ENCODE data around the gene PGAM2.

The PGAM2 gene

GRCh38 chr7:44064791-44065430 is 456 bp downstream of the PGAM2 start:
- no peak for DNase-seq (ENCODE audit: low read depth)
- TF ChIP-seq CTCF (conservative IDR thresholded peaks at IDR 0.05; ENCODE audit: control insufficient read depth, insufficient read depth, low read depth, low read length) = no peak
- H3K4me3 ChIP-seq (ENCODE audit: control insufficient read depth, low read depth, low read length) = no peak overlapping the region

- no peak for TF ChIP-seq CTCF (conservative IDR thresholded peaks at IDR 0.05; ENCODE audit: control insufficient read depth, insufficient read depth, low read depth, low read length)
- H3K4me3 ChIP-seq (ENCODE audit: control insufficient read depth, low read depth, low read length) = no peak overlapping the region
- no peak for DNase-seq (ENCODE audit: low read depth)
Measured at GRCh38 chr7:44063894-44064651, 1.3 kb downstream of the PGAM2 start.

GRCh38 chr7:44063547-44063893 is 1.8 kb downstream of the PGAM2 start:
- no peak overlapping the region for H3K4me3 ChIP-seq (ENCODE audit: control insufficient read depth, low read depth, low read length)
- no peak for DNase-seq (ENCODE audit: low read depth)
- TF ChIP-seq CTCF (conservative IDR thresholded peaks at IDR 0.05; ENCODE audit: control insufficient read depth, insufficient read depth, low read depth, low read length) = no peak

GRCh38 chr7:44062903-44063295 is 2.5 kb downstream of the PGAM2 start:
- no peak overlapping the region for H3K4me3 ChIP-seq (ENCODE audit: control insufficient read depth, low read depth, low read length)
- DNase-seq (ENCODE audit: low read depth) = no peak
- no peak for TF ChIP-seq CTCF (conservative IDR thresholded peaks at IDR 0.05; ENCODE audit: control insufficient read depth, insufficient read depth, low read depth, low read length)

- DNase-seq (ENCODE audit: low read depth) = no peak
- no peak overlapping the region for H3K4me3 ChIP-seq (ENCODE audit: control insufficient read depth, low read depth, low read length)
Measured at GRCh38 chr7:44062180-44062902, 3.0 kb downstream of the PGAM2 start.

More at GRCh38 chr7:44062180-44062902, 3.0 kb downstream of the PGAM2 start:
- no peak for TF ChIP-seq CTCF (conservative IDR thresholded peaks at IDR 0.05; ENCODE audit: control insufficient read depth, insufficient read depth, low read depth, low read length)

All from fibroblast of mammary gland (primary cell).